Kidney epithelial cell (primary cell): ENCODE results near the gene CYBC1. TPM values are rescaled to one million over a fixed set of nuclear protein-coding genes. Genes with fewer than 3 reads are reported as not detected.

Experiments used
- DNase-seq: peaks from one replicate; pipeline ENCODE4 v3.0.0-alpha.2; 2010; ENCODE audit warnings: low read depth
- H3K27me3 ChIP-seq: 2 replicates; pipeline ENCODE4 v1.6.0; 2011; ENCODE audit warnings: low read length; ENCODE audit not compliant: control insufficient read depth, insufficient read depth
- H3K36me3 ChIP-seq: 2 replicates; pipeline ENCODE4 v1.5.1; 2011; ENCODE audit warnings: low read length; ENCODE audit not compliant: control insufficient read depth, insufficient read depth
- H3K4me3 ChIP-seq: 2 replicates; pipeline ENCODE4 v1.5.1; 2011; ENCODE audit warnings: low read depth, mild to moderate bottlenecking, control low read depth, low read length
- CTCF ChIP-seq: IDR thresholded peaks from 2 replicates; pipeline ENCODE4 v1.5.1; 2011; ENCODE audit warnings: mild to moderate bottlenecking, moderate library complexity, low read length, control low read depth, inconsistent platforms; ENCODE audit not compliant: insufficient read depth, poor library complexity, severe bottlenecking
- total RNA-seq: library from RNA; depleted of rRNA; stranded (reverse); fragments of >200 nt; gene quantifications from 2 replicates; pipeline ENCODE4 v1.2.3, GENCODE V29; 2015

Gene CYBC1
- total RNA-seq, 1 donor from 2014 or later: 76.0 TPM

GRCh38 chr17:82494236-82495055, 43.9 kb upstream of the CYBC1 start:
- no peaks in the 10 kb centered on the region for H3K36me3 ChIP-seq
- no peaks in the 10 kb centered on the region for H3K27me3 ChIP-seq
- TF ChIP-seq CTCF: peak; percentile 98
- H3K4me3 ChIP-seq: no peak overlapping the region
- DNase-seq: peak; percentile 61

GRCh38 chr17:82493226-82493781, 42.8 kb upstream of the CYBC1 start:
- Histone ChIP-seq H3K36me3 (no peaks in the 10 kb centered on the region), H3K4me3 (no peak overlapping the region), H3K27me3 (no peaks in the 10 kb centered on the region)
- TF ChIP-seq CTCF: no peak
- DNase-seq: no peak

GRCh38 chr17:82492643-82493225, 42.2 kb upstream of the CYBC1 start:
- no peak for DNase-seq
- no peaks in the 10 kb centered on the region for H3K36me3 ChIP-seq
- no peaks in the 10 kb centered on the region for H3K27me3 ChIP-seq
- H3K4me3 ChIP-seq: no peak overlapping the region
- TF ChIP-seq CTCF: no peak

GRCh38 chr17:82491533-82491932, 41.0 kb upstream of the CYBC1 start:
- no peak for DNase-seq
- H3K36me3 ChIP-seq: no peaks in the 10 kb centered on the region
- TF ChIP-seq CTCF: no peak

GRCh38 chr17:82491196-82491530, 40.6 kb upstream of the CYBC1 start:
- Histone ChIP-seq H3K4me3 (no peak overlapping the region), H3K36me3 (no peaks in the 10 kb centered on the region), H3K27me3 (no peaks in the 10 kb centered on the region)
- no peak for DNase-seq
- no peak for TF ChIP-seq CTCF

More at GRCh38 chr17:82491533-82491932, 41.0 kb upstream of the CYBC1 start:
- no peaks in the 10 kb centered on the region for H3K27me3 ChIP-seq
- H3K4me3 ChIP-seq: no peak overlapping the region
